Body of pancreas (tissue), 4 donors: ENCODE data around the gene APC2. TPM values are rescaled to one million over a fixed set of nuclear protein-coding genes. Genes with fewer than 3 reads are reported as not detected.
A peak's percentile ranks its signal among the peaks of the same experiment; 100 is the strongest.

ENCODE experiments used
- ATAC-seq: fragments of 150-250 bp; one replicate; pipeline ENCODE4 v1.9.1; 2016
- DNase-seq, 4 donors: peaks; one replicate each; pipeline ENCODE4 v3.0.0-alpha.2; 2019
- H3K27ac ChIP-seq, 4 donors: fragments of 200-600 bp; sonication (generic); 1 replicate in 3 of 4; 2 replicates in 1 of 4; pipeline versions ENCODE4 v1.5.1 to v1.6.1; 2016 to 2019; ENCODE audit warnings: mild to moderate bottlenecking in 1 of 4, mixed read lengths in 1 of 4, moderate library complexity in 1 of 4
- H3K27me3 ChIP-seq, 2 donors: fragments of 200-600 bp; sonication (generic); one replicate each; pipeline ENCODE4 v1.6.0; 2016; ENCODE audit warnings: mild to moderate bottlenecking in 1 of 2
- H3K36me3 ChIP-seq, 2 donors: fragments of 200-600 bp; sonication (generic); replicated peaks in 1 of 2; 2 replicates each; pipeline ENCODE4 v1.5.1; 2016; ENCODE audit warnings: low read depth in 2 of 2; ENCODE audit not compliant: insufficient read depth in 1 of 2
- H3K4me1 ChIP-seq: fragments of 200-600 bp; sonication (generic); one replicate; pipeline ENCODE4 v1.6.0; 2016
- H3K4me3 ChIP-seq, 2 donors: fragments of 200-600 bp; sonication (generic); 1 replicate in 1 of 2; 2 replicates in 1 of 2; pipeline ENCODE4 v1.5.1; 2016 to 2019
- H3K9me3 ChIP-seq, 3 donors: fragments of 200-600 bp; sonication (generic); 1 replicate in 2 of 3; 2 replicates in 1 of 3; pipeline ENCODE4 v1.5.1; 2016
- POLR2A ChIP-seq, 3 donors: fragments of 450-650 bp; IDR thresholded peaks; one replicate each; pipeline ENCODE4 v1.6.1; 2016; ENCODE audit warnings: antibody characterized with exemption in 3 of 3, mild to moderate bottlenecking in 2 of 3
- WGBS, 2 donors: methylation state at CpG; one replicate each; pipeline ENCODE4 v1.1.5; 2017; 5-methylcytosine and 5-hydroxymethylcytosine counted together
- intact Hi-C: fragments of 100-400 bp; cut with DNase I; formaldehyde crosslinking; loops from one replicate; pipeline ENCODE4 v1.15.1; 2023
- total RNA-seq, 2 donors: library from RNA; depleted of rRNA; stranded (reverse); fragments of >200 nt; gene quantifications; one replicate each; pipeline ENCODE4 v1.1.0, GENCODE V29; 2016
- TF ChIP-seq, protein P1 (sequence below), 7 experiments: fragments of 450-650 bp in 4 of 7; fragments of 200-600 bp in 3 of 7; sonication (generic) in 3 of 7; IDR thresholded peaks; one replicate each; pipeline ENCODE4 v1.5.1; 2016 to 2019; ENCODE audit warnings: antibody characterized with exemption in 7 of 7

Gene APC2
- total RNA-seq, 2 donors from 2014 or later: 0.26 TPM; not detected in 1

DNA sequence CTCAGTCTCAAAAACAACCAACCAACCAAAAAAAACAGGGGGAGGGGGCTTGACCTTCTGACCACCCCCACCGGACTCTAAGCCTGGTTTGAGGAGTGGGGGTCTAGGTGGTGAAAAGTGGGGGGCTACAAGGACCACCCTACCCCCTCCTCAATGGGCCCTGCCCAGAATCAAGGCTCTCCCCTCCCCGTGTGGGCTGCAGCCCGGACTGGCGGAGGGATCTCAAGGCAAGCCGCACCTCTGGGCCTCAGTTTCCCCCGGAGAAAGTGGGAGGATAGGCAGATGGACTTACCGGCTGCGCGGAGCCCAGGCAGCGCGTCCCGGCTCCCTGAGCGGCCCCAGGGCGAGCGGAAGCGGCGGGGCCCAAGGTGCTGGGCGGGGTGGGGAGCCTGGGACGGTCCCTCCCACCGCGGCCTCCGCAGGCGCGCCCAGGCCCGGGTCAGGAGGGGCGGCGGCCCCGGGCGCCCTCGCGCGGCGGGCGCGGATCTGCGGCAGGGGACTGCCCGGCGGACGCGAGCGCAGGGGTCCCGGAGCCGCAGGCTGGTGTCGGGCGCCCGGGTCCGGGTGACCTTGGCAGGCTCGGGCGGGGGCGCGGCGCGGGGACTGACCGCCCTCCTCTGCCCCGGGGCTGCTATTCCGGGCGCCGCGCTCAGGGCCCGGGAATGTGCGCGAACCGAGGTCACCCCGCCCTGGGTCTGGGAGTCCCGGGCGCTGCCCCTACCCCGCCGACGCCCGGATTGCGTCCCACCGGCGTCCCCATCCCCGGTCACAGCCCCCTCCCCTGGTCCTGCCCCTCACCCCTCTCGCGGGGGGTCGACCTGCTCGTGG, 63.0 kb downstream of the APC2 start, which contains the start of gene ADAMTSL5:
TSS of gene ADAMTSL5 (minus strand) at position 349 of the 828 bp plus-strand sequence. CDS start 2,076 bp downstream, outside the sequence.
- H3K36me3 ChIP-seq: no peaks in the 10 kb centered on the region
- peak in 2 of 4 donors; percentile 19 to 45 for DNase-seq
- WGBS, 2 donors: 4 to 17% methylated on average over 13 to 32 of the region's 78 CpGs
- intact Hi-C loops: loop anchor here (10.0 kb wide), 1 partner anchor 228 kb away; the partner anchor contains the start of gene EFNA2
- ATAC-seq: peak; percentile 53
- TF ChIP-seq POLR2A (IDR thresholded peaks at IDR 0.05): no peak
- TF ChIP-seq, protein P1, sequence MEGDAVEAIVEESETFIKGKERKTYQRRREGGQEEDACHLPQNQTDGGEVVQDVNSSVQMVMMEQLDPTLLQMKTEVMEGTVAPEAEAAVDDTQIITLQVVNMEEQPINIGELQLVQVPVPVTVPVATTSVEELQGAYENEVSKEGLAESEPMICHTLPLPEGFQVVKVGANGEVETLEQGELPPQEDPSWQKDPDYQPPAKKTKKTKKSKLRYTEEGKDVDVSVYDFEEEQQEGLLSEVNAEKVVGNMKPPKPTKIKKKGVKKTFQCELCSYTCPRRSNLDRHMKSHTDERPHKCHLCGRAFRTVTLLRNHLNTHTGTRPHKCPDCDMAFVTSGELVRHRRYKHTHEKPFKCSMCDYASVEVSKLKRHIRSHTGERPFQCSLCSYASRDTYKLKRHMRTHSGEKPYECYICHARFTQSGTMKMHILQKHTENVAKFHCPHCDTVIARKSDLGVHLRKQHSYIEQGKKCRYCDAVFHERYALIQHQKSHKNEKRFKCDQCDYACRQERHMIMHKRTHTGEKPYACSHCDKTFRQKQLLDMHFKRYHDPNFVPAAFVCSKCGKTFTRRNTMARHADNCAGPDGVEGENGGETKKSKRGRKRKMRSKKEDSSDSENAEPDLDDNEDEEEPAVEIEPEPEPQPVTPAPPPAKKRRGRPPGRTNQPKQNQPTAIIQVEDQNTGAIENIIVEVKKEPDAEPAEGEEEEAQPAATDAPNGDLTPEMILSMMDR (IDR thresholded peaks at IDR 0.05): peak in 1 of 7 experiments; percentile 27
- no peaks in the 10 kb centered on the region for H3K9me3 ChIP-seq
- H3K27me3 ChIP-seq: peaks cover 0 to 21% of the 10 kb centered on the region in 2 donors
- H3K27ac ChIP-seq: no peak within 1 kb of the TSS
- peaks cover 15% of the 10 kb centered on the region for H3K4me1 ChIP-seq
- no peak within 1 kb of the TSS for H3K4me3 ChIP-seq

DNA sequence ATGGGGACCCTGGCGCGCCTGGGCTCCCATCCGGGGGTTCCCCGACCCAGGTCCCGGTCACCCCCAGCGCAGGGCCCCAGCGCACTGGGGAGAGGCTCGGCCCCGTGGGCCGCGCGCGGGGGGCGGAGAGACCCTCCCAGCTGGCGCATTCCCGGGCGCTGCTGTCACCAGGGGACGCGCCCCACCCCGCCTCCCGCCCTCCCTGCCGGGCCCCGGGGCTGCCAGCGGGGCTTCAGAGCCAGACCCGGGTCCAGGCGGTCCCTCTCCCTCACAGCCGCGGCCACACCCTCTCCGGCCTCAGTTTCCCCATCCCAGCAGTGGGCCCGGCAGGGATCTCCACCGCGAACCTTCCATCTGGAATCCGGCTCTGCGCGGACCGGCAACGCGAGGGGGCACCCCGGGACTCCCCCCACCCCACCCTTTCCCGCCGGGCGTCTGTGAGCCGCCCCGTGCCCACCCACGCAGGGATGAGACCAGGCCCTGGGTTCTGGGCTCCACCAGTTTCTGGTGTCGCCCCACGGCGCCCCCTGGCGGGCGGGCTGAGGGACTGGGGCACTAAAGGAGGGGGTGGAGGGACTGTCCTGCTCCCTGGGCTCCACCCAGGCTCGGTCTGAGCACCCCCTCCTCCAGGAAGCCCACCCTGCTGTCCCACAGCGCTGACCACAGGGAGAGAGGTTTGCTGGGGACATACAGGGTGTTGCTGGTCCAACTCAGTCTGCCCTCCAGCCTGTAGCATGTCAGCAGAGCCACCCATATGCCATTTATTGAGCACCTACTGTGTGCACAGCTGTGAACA, 63.8 kb downstream of the APC2 start:
- ATAC-seq (peak; percentile 63), DNase-seq (peak; percentile 40 to 60 (median 47))
- TF ChIP-seq, protein P1 (IDR thresholded peaks at IDR 0.05): peak; percentile 45 to 70 (median 49)
- no peak for TF ChIP-seq POLR2A (IDR thresholded peaks at IDR 0.05)
- intact Hi-C loops: loop anchor here (10.0 kb wide), 1 partner anchor 229 kb away; the partner anchor contains the start of gene EFNA2
- Histone ChIP-seq H3K4me3 (no peak overlapping the region), H3K9me3 (no peaks in the 10 kb centered on the region), H3K27me3 (peaks cover 0 to 21% of the 10 kb centered on the region in 2 donors), H3K4me1 (peaks cover 13% of the 10 kb centered on the region), H3K36me3 (no peaks in the 10 kb centered on the region), H3K27ac (no peak overlapping the region)
- 0 to 6% methylated on average over 1 to 40 of the region's 52 CpGs for WGBS, 2 donors

DNA sequence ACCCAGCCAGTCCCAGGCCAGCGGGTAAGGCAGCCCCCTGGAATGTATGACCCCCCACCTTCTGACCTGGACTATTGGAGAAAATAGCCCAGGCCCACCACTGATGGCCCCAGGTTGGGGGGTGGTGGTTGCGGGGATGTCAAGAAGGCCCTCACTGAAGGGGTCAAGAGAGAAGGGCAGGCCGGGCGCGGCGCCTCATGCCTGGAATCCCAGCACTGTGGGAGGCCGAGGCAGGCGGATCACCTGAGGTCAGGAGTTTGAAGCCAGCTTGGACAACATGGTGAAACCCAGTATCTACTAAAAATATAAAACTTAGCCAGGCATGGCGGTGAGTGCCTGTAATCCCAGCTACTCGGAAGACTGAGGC, 64.4 kb downstream of the APC2 start:
- intact Hi-C loops: loop anchor here (10.0 kb wide), 1 partner anchor 229 kb away; the partner anchor contains the start of gene EFNA2
- 58 to 59% methylated on average over 9 to 10 of the region's 10 CpGs for WGBS, 2 donors
- ATAC-seq: no peak

DNA sequence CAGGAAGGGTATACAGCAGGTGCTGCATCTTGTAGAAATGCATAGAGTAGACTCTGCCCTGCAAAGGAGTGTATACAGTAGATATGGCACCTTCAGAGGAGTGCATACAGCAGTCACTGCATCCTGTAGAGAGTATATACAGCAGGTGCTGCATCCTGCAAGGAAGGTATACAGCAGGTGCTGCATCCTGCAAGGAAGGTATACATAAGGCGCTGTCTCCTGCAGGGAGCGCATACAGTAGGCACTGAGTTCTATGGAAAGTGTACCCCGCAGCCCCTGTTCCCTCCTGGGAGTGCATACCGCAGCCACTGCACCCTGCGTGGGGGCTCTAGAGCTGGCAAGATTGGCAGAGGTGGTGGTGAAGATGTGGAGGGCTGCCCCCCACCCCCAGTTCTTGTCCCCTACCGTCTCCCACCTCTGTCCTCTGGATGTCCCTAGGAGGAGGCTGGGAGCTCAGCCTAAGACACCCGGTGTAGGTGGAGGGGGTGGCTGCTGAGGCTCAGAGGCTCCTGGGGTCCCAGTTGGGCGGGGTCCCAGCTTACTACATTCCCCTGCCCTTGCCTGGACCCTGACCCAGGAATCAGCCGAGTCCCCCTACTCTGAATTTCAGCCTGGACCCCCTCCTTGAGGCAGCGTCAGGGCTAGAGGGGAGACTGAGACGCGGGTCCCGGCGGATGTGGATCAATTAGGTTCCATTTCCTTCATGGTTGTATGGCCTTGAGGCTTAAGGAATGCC, 65.2 kb downstream of the APC2 start:
- ATAC-seq (no peak), DNase-seq (no peak)
- H3K27ac ChIP-seq: no peak overlapping the region
- no peaks in the 10 kb centered on the region for H3K9me3 ChIP-seq
- H3K4me3 ChIP-seq: no peak overlapping the region
- intact Hi-C loops: loop anchor here (10.0 kb wide), 1 partner anchor 230 kb away; the partner anchor contains the start of gene EFNA2
- peaks cover 0 to 21% of the 10 kb centered on the region in 2 donors for H3K27me3 ChIP-seq
- WGBS, 2 donors: 51 to 65% methylated on average over 12 to 14 of the region's 14 CpGs
- H3K36me3 ChIP-seq: no peaks in the 10 kb centered on the region
- TF ChIP-seq POLR2A (IDR thresholded peaks at IDR 0.05): no peak
- TF ChIP-seq, protein P1 (IDR thresholded peaks at IDR 0.05): no peak
- peaks cover 13% of the 10 kb centered on the region for H3K4me1 ChIP-seq

More for the DNA sequence above, 64.4 kb downstream of the APC2 start:
- peaks cover 13% of the 10 kb centered on the region for H3K4me1 ChIP-seq
- TF ChIP-seq, protein P1 (IDR thresholded peaks at IDR 0.05): no peak
- TF ChIP-seq POLR2A (IDR thresholded peaks at IDR 0.05): no peak
- H3K27me3 ChIP-seq: peaks cover 0 to 21% of the 10 kb centered on the region in 2 donors
- no peaks in the 10 kb centered on the region for H3K9me3 ChIP-seq
- DNase-seq: no peak
- H3K36me3 ChIP-seq: no peaks in the 10 kb centered on the region
- H3K4me3 ChIP-seq: no peak overlapping the region
- no peak overlapping the region for H3K27ac ChIP-seq
